Endothelial cell (in vitro differentiated cells): Measurements from ENCODE around the gene SELENON. TPM values are rescaled to one million over a fixed set of nuclear protein-coding genes. Genes with fewer than 3 reads are reported as not detected.

Experiments used
- DNase-seq: peaks from one replicate; pipeline ENCODE4 v3.0.0; 2021; ENCODE audit warnings: low spot score
- H3K27ac Mint-ChIP-seq: one replicate; pipeline ENCODE4 v1.8.0; 2021; ENCODE audit warnings: mixed read lengths, inconsistent platforms; ENCODE audit not compliant: unreplicated experiment
- H3K27me3 Mint-ChIP-seq: one replicate; pipeline ENCODE4 v1.8.0; 2021; ENCODE audit warnings: mild to moderate bottlenecking, moderate library complexity, mixed read lengths, inconsistent platforms; ENCODE audit not compliant: unreplicated experiment
- H3K36me3 Mint-ChIP-seq: one replicate; pipeline ENCODE4 v1.8.0; 2021; ENCODE audit warnings: mild to moderate bottlenecking, low read depth, mixed read lengths, inconsistent platforms; ENCODE audit not compliant: unreplicated experiment
- H3K4me1 Mint-ChIP-seq: one replicate; pipeline ENCODE4 v1.8.0; 2021; ENCODE audit warnings: mild to moderate bottlenecking, mixed read lengths, inconsistent platforms; ENCODE audit not compliant: unreplicated experiment
- H3K4me3 Mint-ChIP-seq: one replicate; pipeline ENCODE4 v1.8.0; 2021; ENCODE audit warnings: mild to moderate bottlenecking, mixed read lengths, inconsistent platforms; ENCODE audit not compliant: unreplicated experiment
- H3K9me3 Mint-ChIP-seq: one replicate; pipeline ENCODE4 v1.8.0; 2021; ENCODE audit warnings: mixed read lengths, inconsistent platforms; ENCODE audit not compliant: unreplicated experiment
- CTCF ChIP-seq: fragments of 200-600 bp; sonication (generic); IDR thresholded peaks from one replicate; pipeline ENCODE4 v1.5.0; 2021; ENCODE audit warnings: antibody characterized with exemption; ENCODE audit not compliant: unreplicated experiment
- total RNA-seq: library from RNA; stranded (reverse); fragmentation: NEBNext Ultra II Directional; extraction: Animal tissue kit (Norgen Biotek cat#: 25700); gene quantifications from one replicate; pipeline ENCODE4 v1.2.1, GENCODE V29; 2021; ENCODE audit not compliant: unreplicated experiment

SELENON gene
- total RNA-seq, 1 donor from 2014 or later = 284 TPM

GRCh38 chr1:25779894-25780293, 20.1 kb upstream of the SELENON start:
- DNase-seq = no peak
- no peaks in the 10 kb centered on the region for H3K27me3 Mint-ChIP-seq
- no peak overlapping the region for H3K4me3 Mint-ChIP-seq
- peaks cover 18% of the 10 kb centered on the region for H3K36me3 Mint-ChIP-seq
- no peak for TF ChIP-seq CTCF
- H3K4me1 Mint-ChIP-seq = peaks cover 35% of the 10 kb centered on the region
- no peaks in the 10 kb centered on the region for H3K9me3 Mint-ChIP-seq
- H3K27ac Mint-ChIP-seq = no peak overlapping the region

GRCh38 chr1:25780318-25781129, 19.5 kb upstream of the SELENON start:
- no peak overlapping the region for H3K27ac Mint-ChIP-seq
- no peaks in the 10 kb centered on the region for H3K9me3 Mint-ChIP-seq
- DNase-seq = no peak
- TF ChIP-seq CTCF = no peak
- H3K36me3 Mint-ChIP-seq = peaks cover 18% of the 10 kb centered on the region
- H3K4me3 Mint-ChIP-seq = no peak overlapping the region
- H3K27me3 Mint-ChIP-seq = no peaks in the 10 kb centered on the region
- H3K4me1 Mint-ChIP-seq = peaks cover 35% of the 10 kb centered on the region

GRCh38 chr1:25781130-25781433, 18.9 kb upstream of the SELENON start:
- no peaks in the 10 kb centered on the region for H3K9me3 Mint-ChIP-seq
- peaks cover 36% of the 10 kb centered on the region for H3K4me1 Mint-ChIP-seq
- H3K27ac Mint-ChIP-seq = no peak overlapping the region
- no peak for TF ChIP-seq CTCF
- no peak overlapping the region for H3K4me3 Mint-ChIP-seq
- DNase-seq = no peak
- peaks cover 18% of the 10 kb centered on the region for H3K36me3 Mint-ChIP-seq
- no peaks in the 10 kb centered on the region for H3K27me3 Mint-ChIP-seq

- Mint-ChIP-seq H3K4me3 (no peak overlapping the region), H3K27me3 (peaks cover 1% of the 10 kb centered on the region)
Observed at GRCh38 chr1:25782608-25783201, 17.3 kb upstream of the SELENON start.

More at GRCh38 chr1:25782608-25783201, 17.3 kb upstream of the SELENON start:
- no peak for TF ChIP-seq CTCF
- no peak for DNase-seq
- Mint-ChIP-seq H3K9me3 (no peaks in the 10 kb centered on the region), H3K27ac (peak overlapping the region; percentile 76), H3K36me3 (peaks cover 13% of the 10 kb centered on the region), H3K4me1 (peaks cover 36% of the 10 kb centered on the region)
